HEK293T (cell line): Measurements from ENCODE around the gene MYL7.

Experiments used
- CTCF ChIA-PET: fragments of 350-600 bp; formaldehyde crosslinking; extraction: SDS; loops from one replicate; lab custom pipeline; 2021; ENCODE audit warnings: antibody characterized with exemption, inconsistent platforms; lab: Yijun Ruan, JAX
- POLR2A ChIA-PET: fragments of 350-600 bp; formaldehyde crosslinking; extraction: SDS; loops from one replicate; lab custom pipeline; 2020; ENCODE audit warnings: antibody characterized with exemption, inconsistent platforms; lab: Yijun Ruan, JAX
- DNase-seq: peaks from one replicate; pipeline ENCODE4 v3.0.0; 2012; ENCODE audit warnings: mixed read lengths; ENCODE audit errors: extremely low spot score
- ARNT ChIP-seq: fragments of 450-650 bp; IDR thresholded peaks from 2 replicates; pipeline ENCODE4 v1.6.1; 2017; ENCODE audit warnings: mild to moderate bottlenecking
- BHLHE40 ChIP-seq: fragments of 450-650 bp; IDR thresholded peaks from 2 replicates; pipeline ENCODE4 v1.6.1; 2016; ENCODE audit warnings: mild to moderate bottlenecking, moderate library complexity, borderline replicate concordance
- CTBP1 ChIP-seq: fragments of 450-650 bp; IDR thresholded peaks from 2 replicates; pipeline ENCODE4 v1.6.1; 2016; ENCODE audit warnings: borderline replicate concordance
- ELF4 ChIP-seq: fragments of 450-650 bp; IDR thresholded peaks from 2 replicates; pipeline ENCODE4 v1.6.1; 2017; ENCODE audit warnings: antibody characterized with exemption
- FOXA1 ChIP-seq: fragments of 450-650 bp; IDR thresholded peaks from 2 replicates; pipeline ENCODE4 v1.6.1; 2016; ENCODE audit warnings: mild to moderate bottlenecking
- FOXK2 ChIP-seq: fragments of 450-650 bp; IDR thresholded peaks from 2 replicates; pipeline ENCODE4 v1.6.1; 2016; ENCODE audit warnings: mild to moderate bottlenecking
- FOXM1 ChIP-seq: fragments of 450-650 bp; IDR thresholded peaks from 2 replicates; pipeline ENCODE4 v1.6.1; 2017; ENCODE audit warnings: mild to moderate bottlenecking, borderline replicate concordance
- HDGF ChIP-seq: fragments of 450-650 bp; IDR thresholded peaks from 2 replicates; pipeline ENCODE4 v1.6.1; 2017; ENCODE audit warnings: antibody characterized with exemption, borderline replicate concordance
- L3MBTL2 ChIP-seq: fragments of 450-650 bp; conservative IDR thresholded peaks from 2 replicates; pipeline ENCODE4 v1.6.1; 2016; ENCODE audit warnings: mild to moderate bottlenecking
- LEF1 ChIP-seq: fragments of 450-650 bp; IDR thresholded peaks from 2 replicates; pipeline ENCODE4 v1.6.1; 2017; ENCODE audit warnings: mild to moderate bottlenecking, borderline replicate concordance
- NFRKB ChIP-seq: fragments of 450-650 bp; IDR thresholded peaks from 2 replicates; pipeline ENCODE4 v1.6.1; 2016; ENCODE audit warnings: mild to moderate bottlenecking, moderate library complexity
- SP1 ChIP-seq: fragments of 450-650 bp; IDR thresholded peaks from 2 replicates; pipeline ENCODE4 v1.6.1; 2017
- SUZ12 ChIP-seq: fragments of 450-650 bp; IDR thresholded peaks from 2 replicates; pipeline ENCODE4 v1.6.1; 2016; ENCODE audit warnings: mild to moderate bottlenecking
- TARDBP ChIP-seq: fragments of 450-650 bp; IDR thresholded peaks from 2 replicates; pipeline ENCODE4 v1.6.1; 2016
- ZNF384 ChIP-seq: fragments of 450-650 bp; IDR thresholded peaks from 2 replicates; pipeline ENCODE4 v1.6.1; 2016
- TF ChIP-seq, protein P1 (sequence below): fragments of 450-650 bp; IDR thresholded peaks from 2 replicates; pipeline ENCODE4 v1.6.1; 2016

Gene MYL7

GRCh38 chr7:44155191-44156185, 14.4 kb upstream of the MYL7 start:
- ChIA-PET CTCF (no interaction called here), POLR2A (interaction anchor here (0.5 kb wide), 1 partner anchor 392 kb away, joined by 3 read pairs; no protein-coding TSS in a partner anchor)
- DNase-seq = no peak
- TF ChIP-seq ELF4 (no peak), CTBP1 (no peak), ZNF384 (no peak), TARDBP (no peak), SUZ12 (no peak), L3MBTL2 (no peak), NFRKB (no peak), ARNT (no peak)

GRCh38 chr7:44154703-44155102, 13.6 kb upstream of the MYL7 start:
- ChIA-PET CTCF (no interaction called here), POLR2A (interaction anchor here (0.5 kb wide), 1 partner anchor 393 kb away, joined by 3 read pairs; no protein-coding TSS in a partner anchor)
- no peak for DNase-seq
- TF ChIP-seq TARDBP = no peak
- no peak for TF ChIP-seq SP1
- no peak for TF ChIP-seq L3MBTL2
- TF ChIP-seq FOXA1 = no peak
- TF ChIP-seq LEF1 = no peak
- no peak for TF ChIP-seq HDGF
- no peak for TF ChIP-seq ZNF384
- TF ChIP-seq, protein P1, sequence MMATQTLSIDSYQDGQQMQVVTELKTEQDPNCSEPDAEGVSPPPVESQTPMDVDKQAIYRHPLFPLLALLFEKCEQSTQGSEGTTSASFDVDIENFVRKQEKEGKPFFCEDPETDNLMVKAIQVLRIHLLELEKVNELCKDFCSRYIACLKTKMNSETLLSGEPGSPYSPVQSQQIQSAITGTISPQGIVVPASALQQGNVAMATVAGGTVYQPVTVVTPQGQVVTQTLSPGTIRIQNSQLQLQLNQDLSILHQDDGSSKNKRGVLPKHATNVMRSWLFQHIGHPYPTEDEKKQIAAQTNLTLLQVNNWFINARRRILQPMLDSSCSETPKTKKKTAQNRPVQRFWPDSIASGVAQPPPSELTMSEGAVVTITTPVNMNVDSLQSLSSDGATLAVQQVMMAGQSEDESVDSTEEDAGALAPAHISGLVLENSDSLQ = no peak
- no peak for TF ChIP-seq CTBP1
- TF ChIP-seq ARNT = no peak
- no peak for TF ChIP-seq SUZ12
- TF ChIP-seq FOXK2 = no peak
- TF ChIP-seq NFRKB = no peak
- no peak for TF ChIP-seq FOXM1
- TF ChIP-seq BHLHE40 = no peak
- no peak for TF ChIP-seq ELF4

DNA sequence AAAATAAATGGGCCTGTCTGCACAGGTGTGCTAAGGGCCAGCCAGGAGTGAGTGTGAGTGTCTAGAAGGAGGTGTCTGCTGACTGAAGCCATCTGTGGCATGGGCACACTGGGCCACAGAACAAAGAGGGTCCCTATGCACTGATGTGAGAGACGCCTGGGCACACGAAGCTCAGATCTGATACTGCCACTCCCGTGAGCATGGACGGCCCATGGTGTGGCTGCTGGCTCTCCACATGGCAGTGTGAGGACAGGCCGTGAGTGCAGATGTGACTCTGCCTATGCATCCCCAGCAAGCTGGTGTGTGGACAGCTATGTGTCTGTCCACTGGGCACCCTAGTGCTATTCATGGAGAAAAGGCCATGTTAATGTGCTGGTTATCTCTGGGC, 12.8 kb upstream of the MYL7 start:
- DNase-seq = no peak
- CTCF ChIA-PET = no interaction called here
- POLR2A ChIA-PET = no interaction called here
- TF ChIP-seq FOXA1 (no peak), CTBP1 (no peak), FOXK2 (no peak), ELF4 (no peak), ZNF384 (no peak), NFRKB (no peak), HDGF (no peak), BHLHE40 (no peak), SUZ12 (no peak), L3MBTL2 (no peak), LEF1 (no peak), FOXM1 (no peak), ARNT (no peak), SP1 (no peak), TARDBP (no peak)
- TF ChIP-seq, protein P1 = no peak

DNA sequence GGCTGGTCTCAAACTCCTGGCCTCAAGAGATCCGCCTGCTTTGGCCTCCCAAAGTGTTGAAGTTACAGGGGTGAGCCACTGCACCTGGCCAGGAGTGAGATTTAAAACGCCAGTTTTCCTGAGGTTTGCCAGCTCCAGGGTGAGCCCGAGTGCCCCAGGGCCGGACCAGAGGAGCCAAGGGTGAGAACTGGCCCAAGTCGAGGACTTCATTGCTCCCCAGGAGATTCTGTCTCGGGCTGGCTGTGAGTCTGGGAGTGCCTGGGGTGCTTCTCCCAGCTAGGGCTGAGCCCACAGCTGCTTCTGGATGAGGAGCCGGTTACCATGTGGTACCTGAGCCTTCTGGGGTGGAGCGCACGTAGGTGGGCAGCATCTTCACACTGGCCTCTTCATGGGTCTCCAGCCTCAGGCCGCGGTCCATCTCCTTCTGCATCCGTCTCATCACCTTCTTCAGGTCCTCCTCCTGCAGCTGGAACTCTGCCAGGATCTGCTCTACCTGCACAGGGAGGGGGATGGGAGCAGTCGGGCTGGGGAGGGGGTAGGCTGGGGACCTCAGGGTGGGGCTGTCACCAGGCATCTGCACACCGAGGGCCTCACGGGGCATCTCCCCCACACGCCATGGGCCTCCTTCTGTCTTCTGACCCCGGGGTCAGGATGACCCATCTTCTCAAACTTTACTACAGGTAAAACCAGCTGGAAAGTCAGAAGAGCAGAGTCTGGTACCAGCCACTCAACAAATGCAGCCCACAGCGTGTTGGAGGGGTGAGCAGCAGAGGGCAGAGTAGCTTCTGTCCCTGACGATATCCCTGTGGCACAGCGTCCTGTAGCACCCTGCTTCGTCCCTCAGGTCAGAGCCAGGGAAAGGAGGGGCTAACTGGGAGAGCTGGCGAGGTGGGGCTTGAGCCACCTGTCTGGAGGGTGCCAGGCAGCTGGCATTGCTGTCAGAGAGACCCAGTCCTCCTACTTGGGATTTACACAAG, 12.1 kb upstream of the MYL7 start:
- ChIA-PET CTCF (no interaction called here), POLR2A (no interaction called here)
- TF ChIP-seq ELF4 (no peak), HDGF (no peak), TARDBP (no peak), NFRKB (no peak), CTBP1 (no peak), L3MBTL2 (no peak)
- no peak for DNase-seq

GRCh38 chr7:44151956-44152355, 10.8 kb upstream of the MYL7 start:
- TF ChIP-seq CTBP1 (no peak), SP1 (no peak), BHLHE40 (no peak), TARDBP (no peak), LEF1 (no peak), NFRKB (no peak), HDGF (no peak), FOXA1 (no peak), SUZ12 (no peak), ZNF384 (no peak), FOXK2 (no peak), ELF4 (no peak), FOXM1 (no peak), L3MBTL2 (no peak), ARNT (no peak)
- TF ChIP-seq, protein P1 = no peak
- no peak for DNase-seq
- POLR2A ChIA-PET = no interaction called here
- CTCF ChIA-PET = no interaction called here
